ENCODE data around the gene GLRA1. TPM values are rescaled to one million over a fixed set of nuclear protein-coding genes. Genes with fewer than 3 reads are reported as not detected.

GLRA1 gene
- total RNA-seq, 1 experiment from 2014 or later: not detected

GRCh38 chr5:151966046-151966445 lies 41.4 kb upstream of the GLRA1 start:
- no peak overlapping the region for H3K27ac ChIP-seq (ENCODE audit: low read length)
- H3K9me2 ChIP-seq (replicated peaks; ENCODE audit: low read length): no peaks in the 10 kb centered on the region
- H3K79me2 ChIP-seq (ENCODE audit: low read length): no peaks in the 10 kb centered on the region
- BruUV-seq (replicated peaks): no TSS peak
- H3K9me3 ChIP-seq (ENCODE audit: low read length): no peaks in the 10 kb centered on the region
- no peaks in the 10 kb centered on the region for H3F3A ChIP-seq (ENCODE audit: low read length, unreplicated experiment)
- no peaks in the 10 kb centered on the region for H3K4me1 ChIP-seq (ENCODE audit: insufficient read depth, low read length)
- no peak for ATAC-seq
- intact Hi-C loops (cut with micrococcal nuclease): no loop called here
- no peak overlapping the region for H3K9ac ChIP-seq (ENCODE audit: low read length)
- H2AFZ ChIP-seq (ENCODE audit: low read length): no peak overlapping the region
- H3K4me2 ChIP-seq (ENCODE audit: low read length): no peak overlapping the region
- H3K4me3 ChIP-seq (ENCODE audit: low read length): no peak overlapping the region
- CTCF ChIA-PET: no interaction called here
- no peak for DNase-seq
- TF ChIP-seq CTCF (conservative IDR thresholded peaks at IDR 0.05; ENCODE audit: low read depth, low read length) (no peak), EZH2phosphoT487 (IDR thresholded peaks at IDR 0.05; ENCODE audit: borderline replicate concordance, low read length) (no peak), EZH2 (IDR thresholded peaks at IDR 0.05; ENCODE audit: low read length, unreplicated experiment) (no peak)
- no peaks in the 10 kb centered on the region for H3K36me3 ChIP-seq (ENCODE audit: low read depth, low read length)
- POLR2A ChIA-PET (ENCODE audit: unreplicated experiment): no interaction called here
- no peaks in the 10 kb centered on the region for H4K20me1 ChIP-seq (ENCODE audit: low read length)
- peaks cover 63% of the 10 kb centered on the region for H3K27me3 ChIP-seq (ENCODE audit: low read length)

GRCh38 chr5:151964471-151964870 lies 39.8 kb upstream of the GLRA1 start:
- no TSS peak for BruUV-seq (replicated peaks)

GRCh38 chr5:151961557-151961956 lies 36.9 kb upstream of the GLRA1 start:
- intact Hi-C loops (cut with micrococcal nuclease): no loop called here
- Histone ChIP-seq H3K4me3 (ENCODE audit: low read length) (no peak overlapping the region), H3K27me3 (ENCODE audit: low read length) (peaks cover 75% of the 10 kb centered on the region), H3K9ac (ENCODE audit: low read length) (no peak overlapping the region), H3K36me3 (ENCODE audit: low read depth, low read length) (no peaks in the 10 kb centered on the region), H4K20me1 (ENCODE audit: low read length) (no peaks in the 10 kb centered on the region), H3K27ac (ENCODE audit: low read length) (no peak overlapping the region), H3F3A (ENCODE audit: low read length, unreplicated experiment) (no peaks in the 10 kb centered on the region), H3K79me2 (ENCODE audit: low read length) (no peaks in the 10 kb centered on the region), H3K9me2 (replicated peaks; ENCODE audit: low read length) (no peaks in the 10 kb centered on the region), H3K9me3 (ENCODE audit: low read length) (no peaks in the 10 kb centered on the region), H3K4me2 (ENCODE audit: low read length) (no peak overlapping the region), H2AFZ (ENCODE audit: low read length) (no peak overlapping the region), H3K4me1 (ENCODE audit: insufficient read depth, low read length) (no peaks in the 10 kb centered on the region)
- TF ChIP-seq CTCF (conservative IDR thresholded peaks at IDR 0.05; ENCODE audit: low read depth, low read length) (no peak), EZH2 (IDR thresholded peaks at IDR 0.05; ENCODE audit: low read length, unreplicated experiment) (no peak), EZH2phosphoT487 (IDR thresholded peaks at IDR 0.05; ENCODE audit: borderline replicate concordance, low read length) (no peak)
- ATAC-seq (no peak), DNase-seq (no peak)
- BruUV-seq (replicated peaks): no TSS peak
- CTCF ChIA-PET: no interaction called here
- POLR2A ChIA-PET (ENCODE audit: unreplicated experiment): no interaction called here

More at GRCh38 chr5:151964471-151964870, 39.8 kb upstream of the GLRA1 start:
- ATAC-seq: no peak
- DNase-seq: no peak
- Histone ChIP-seq H3K27me3 (ENCODE audit: low read length) (peaks cover 72% of the 10 kb centered on the region), H3K79me2 (ENCODE audit: low read length) (no peaks in the 10 kb centered on the region), H3K4me1 (ENCODE audit: insufficient read depth, low read length) (no peaks in the 10 kb centered on the region), H3K4me3 (ENCODE audit: low read length) (no peak overlapping the region), H3K27ac (ENCODE audit: low read length) (no peak overlapping the region), H3K9me3 (ENCODE audit: low read length) (no peaks in the 10 kb centered on the region), H2AFZ (ENCODE audit: low read length) (no peak overlapping the region), H3K4me2 (ENCODE audit: low read length) (no peak overlapping the region), H4K20me1 (ENCODE audit: low read length) (no peaks in the 10 kb centered on the region), H3F3A (ENCODE audit: low read length, unreplicated experiment) (no peaks in the 10 kb centered on the region), H3K9me2 (replicated peaks; ENCODE audit: low read length) (no peaks in the 10 kb centered on the region), H3K36me3 (ENCODE audit: low read depth, low read length) (no peaks in the 10 kb centered on the region), H3K9ac (ENCODE audit: low read length) (no peak overlapping the region)
- ChIA-PET CTCF (no interaction called here), POLR2A (ENCODE audit: unreplicated experiment) (no interaction called here)
- intact Hi-C loops (cut with micrococcal nuclease): no loop called here
- no peak for TF ChIP-seq EZH2 (IDR thresholded peaks at IDR 0.05; ENCODE audit: low read length, unreplicated experiment)
- no peak for TF ChIP-seq EZH2phosphoT487 (IDR thresholded peaks at IDR 0.05; ENCODE audit: borderline replicate concordance, low read length)
- no peak for TF ChIP-seq CTCF (conservative IDR thresholded peaks at IDR 0.05; ENCODE audit: low read depth, low read length)
